Fibroblast of skin of back (primary cell): ENCODE measurements around the gene CAV2.

ENCODE experiments used
- DNase-seq: peaks from one replicate; pipeline ENCODE4 v3.0.0-alpha.2; 2013

The CAV2 gene

DNA sequence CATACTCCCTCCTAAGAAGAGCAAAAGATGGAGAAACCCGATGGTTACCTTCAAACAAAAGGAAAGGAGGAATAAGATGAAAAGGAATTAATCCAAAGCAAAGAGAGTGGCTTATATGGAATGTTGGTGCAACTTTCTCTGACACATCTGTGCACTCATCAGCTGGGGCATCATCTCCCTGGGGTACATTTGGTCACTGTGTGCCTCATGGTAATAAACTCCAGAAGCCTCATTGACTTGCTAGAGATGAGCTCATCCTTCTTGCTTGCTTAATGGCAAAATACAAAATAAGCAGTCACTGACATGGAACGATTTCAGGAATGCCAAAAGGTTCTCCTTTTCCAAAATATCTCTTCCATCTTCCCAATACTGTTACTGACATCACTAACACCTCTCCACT, 47.8 kb downstream of the CAV2 start:
- DNase-seq, result peak; percentile 94

GRCh38 chr7:116548506-116548905, 49.0 kb downstream of the CAV2 start:
- no peak for DNase-seq

DNA sequence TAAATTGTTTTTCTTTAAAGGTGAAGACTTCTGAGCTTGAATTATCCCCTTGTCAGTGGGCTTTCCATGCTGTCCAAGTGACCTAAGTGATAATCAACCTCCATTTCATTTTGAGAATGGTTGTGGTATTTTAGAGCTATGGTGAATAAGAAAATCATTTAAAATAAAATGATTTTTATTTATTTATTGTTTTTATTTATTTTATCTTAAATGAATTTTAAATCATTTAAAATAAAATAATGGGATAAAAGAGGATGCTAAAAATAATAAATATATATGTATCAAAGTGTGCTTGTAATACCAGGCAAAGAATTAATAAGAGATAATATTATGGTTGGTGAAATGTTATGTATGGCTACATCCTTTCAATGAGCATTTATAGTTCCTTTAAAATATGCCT, 49.8 kb downstream of the CAV2 start:
- no peak for DNase-seq

- DNase-seq, result no peak
Measured at GRCh38 chr7:116551692-116552091, 52.2 kb downstream of the CAV2 start.

- DNase-seq, result peak; percentile 61
Measured at GRCh38 chr7:116552602-116553001, 53.1 kb downstream of the CAV2 start.

- no peak for DNase-seq
Measured at GRCh38 chr7:116553168-116553964, 53.8 kb downstream of the CAV2 start.

DNA sequence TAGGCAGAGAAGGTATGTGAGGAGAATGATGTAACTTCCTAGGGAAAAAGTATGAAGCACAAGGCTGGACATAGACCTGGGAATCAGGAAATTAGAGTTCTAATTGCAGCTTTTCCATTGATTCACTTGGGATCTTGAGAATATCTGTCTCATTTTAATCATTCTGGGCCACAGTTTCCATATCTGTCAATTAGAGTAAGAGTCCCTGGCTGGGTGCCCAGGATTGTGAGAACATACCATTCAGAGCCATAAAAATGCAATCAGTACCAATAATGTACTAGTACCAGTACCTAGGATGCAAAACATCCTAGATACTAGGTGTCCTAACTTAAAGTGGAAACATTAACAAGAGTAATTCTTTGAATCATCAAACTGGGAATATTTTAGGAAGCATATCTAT, 54.9 kb downstream of the CAV2 start:
- DNase-seq, result peak; percentile 25

GRCh38 chr7:116554911-116555310, 55.4 kb downstream of the CAV2 start:
- no peak for DNase-seq

DNA sequence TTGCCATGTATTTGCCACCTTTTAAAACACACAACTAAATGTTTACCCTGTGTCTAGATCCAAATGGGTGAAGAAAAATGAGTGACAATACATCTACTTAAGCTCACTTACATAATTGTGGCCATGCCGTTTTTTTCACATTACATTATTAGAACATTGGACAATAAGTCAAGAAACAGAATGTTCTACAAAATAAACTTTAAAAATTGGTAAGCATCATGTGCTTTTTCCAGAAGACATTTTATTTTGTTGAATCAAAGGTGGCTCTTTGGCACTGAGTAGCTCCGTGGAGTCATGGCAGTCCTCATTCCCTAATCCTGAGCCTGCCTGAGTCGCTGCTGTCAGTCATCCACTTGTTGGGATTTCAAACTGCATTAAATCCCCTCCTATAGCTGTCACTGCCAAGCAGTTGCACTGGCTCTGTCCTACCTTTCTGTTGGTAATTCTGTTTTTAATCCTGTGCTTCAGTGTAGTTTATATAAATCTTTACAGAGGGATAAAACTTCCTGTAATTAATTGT, 57.6 kb downstream of the CAV2 start:
- DNase-seq, result no peak

GRCh38 chr7:116557901-116558300, 58.4 kb downstream of the CAV2 start:
- no peak for DNase-seq
